Left ventricle myocardium inferior (tissue), 1 donor: ENCODE measurements around the gene KLK3. TPM values are rescaled to one million over a fixed set of nuclear protein-coding genes. Genes with fewer than 3 reads are reported as not detected.

ENCODE experiments used
- DNase-seq: peaks from one replicate; pipeline ENCODE4 v3.0.0-alpha.2; 2020
- H3K27ac ChIP-seq: fragments of 200-600 bp; replicated peaks from 2 replicates; pipeline ENCODE4 v1.8.0; 2021
- H3K27me3 ChIP-seq: fragments of 200-600 bp; 2 replicates; pipeline ENCODE4 v1.8.0; 2021; ENCODE audit warnings: low read depth
- H3K36me3 ChIP-seq: fragments of 200-600 bp; 2 replicates; pipeline ENCODE4 v1.8.0; 2021
- H3K4me1 ChIP-seq: fragments of 200-600 bp; 2 replicates; pipeline ENCODE4 v1.8.0; 2021
- H3K4me3 ChIP-seq: fragments of 200-600 bp; 2 replicates; pipeline ENCODE4 v1.8.0; 2021; ENCODE audit warnings: mild to moderate bottlenecking, moderate library complexity
- H3K9me3 ChIP-seq: fragments of 200-600 bp; replicated peaks from 2 replicates; pipeline ENCODE4 v1.8.0; 2021
- CTCF ChIP-seq: fragments of 200-600 bp; IDR thresholded peaks from 2 replicates; pipeline ENCODE4 v1.8.0; 2021; ENCODE audit warnings: antibody characterized with exemption, mild to moderate bottlenecking, borderline replicate concordance
- intact Hi-C: fragments of 100-400 bp; cut with micrococcal nuclease; formaldehyde crosslinking; loops from one replicate; pipeline ENCODE4 v1.11.0; 2022
- total RNA-seq: library from RNA; stranded (reverse); fragmentation: NEBNext Ultra II Directional; extraction: Animal tissue kit (Norgen Biotek cat#: 25700); gene quantifications from one replicate; pipeline ENCODE4 v1.2.1, GENCODE V29; 2021
- donor health status: DM: no; HTN: yes; CAD: no; lungs with severe emphysema.

The KLK3 gene
- total RNA-seq, 1 donor from 2014 or later, result not detected

GRCh38 chr19:50858886-50859285 is 4.2 kb downstream of the KLK3 start:
- Histone ChIP-seq H3K4me1 (no peaks in the 10 kb centered on the region), H3K36me3 (no peaks in the 10 kb centered on the region), H3K9me3 (no peaks in the 10 kb centered on the region), H3K27ac (no peak overlapping the region), H3K27me3 (peaks cover 95% of the 10 kb centered on the region), H3K4me3 (no peak overlapping the region)
- no peak for DNase-seq
- no peak for TF ChIP-seq CTCF
- intact Hi-C loops, result no loop called here

DNA sequence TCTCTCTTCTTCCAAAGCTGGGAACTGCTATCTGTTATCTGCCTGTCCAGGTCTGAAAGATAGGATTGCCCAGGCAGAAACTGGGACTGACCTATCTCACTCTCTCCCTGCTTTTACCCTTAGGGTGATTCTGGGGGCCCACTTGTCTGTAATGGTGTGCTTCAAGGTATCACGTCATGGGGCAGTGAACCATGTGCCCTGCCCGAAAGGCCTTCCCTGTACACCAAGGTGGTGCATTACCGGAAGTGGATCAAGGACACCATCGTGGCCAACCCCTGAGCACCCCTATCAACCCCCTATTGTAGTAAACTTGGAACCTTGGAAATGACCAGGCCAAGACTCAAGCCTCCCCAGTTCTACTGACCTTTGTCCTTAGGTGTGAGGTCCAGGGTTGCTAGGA is 5.1 kb downstream of the KLK3 start:
- intact Hi-C loops, result no loop called here
- TF ChIP-seq CTCF, result no peak
- no peaks in the 10 kb centered on the region for H3K4me1 ChIP-seq
- H3K27me3 ChIP-seq, result peaks cover 95% of the 10 kb centered on the region
- DNase-seq, result no peak
- H3K27ac ChIP-seq, result no peak overlapping the region
- H3K4me3 ChIP-seq, result no peak overlapping the region
- no peaks in the 10 kb centered on the region for H3K9me3 ChIP-seq
- H3K36me3 ChIP-seq, result no peaks in the 10 kb centered on the region

DNA sequence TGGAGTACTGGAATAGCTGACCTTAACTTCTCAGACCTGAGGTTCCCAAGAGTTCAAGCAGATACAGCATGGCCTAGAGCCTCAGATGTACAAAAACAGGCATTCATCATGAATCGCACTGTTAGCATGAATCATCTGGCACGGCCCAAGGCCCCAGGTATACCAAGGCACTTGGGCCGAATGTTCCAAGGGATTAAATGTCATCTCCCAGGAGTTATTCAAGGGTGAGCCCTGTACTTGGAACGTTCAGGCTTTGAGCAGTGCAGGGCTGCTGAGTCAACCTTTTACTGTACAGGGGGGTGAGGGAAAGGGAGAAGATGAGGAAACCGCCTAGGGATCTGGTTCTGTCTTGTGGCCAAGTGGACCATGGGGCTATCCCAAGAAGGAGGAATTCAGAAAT is 6.3 kb downstream of the KLK3 start:
- DNase-seq, result no peak
- Histone ChIP-seq H3K27me3 (peaks cover 93% of the 10 kb centered on the region), H3K36me3 (no peaks in the 10 kb centered on the region), H3K9me3 (no peaks in the 10 kb centered on the region), H3K27ac (no peak overlapping the region), H3K4me1 (no peaks in the 10 kb centered on the region), H3K4me3 (no peak overlapping the region)
- no peak for TF ChIP-seq CTCF
- intact Hi-C loops, result no loop called here

DNA sequence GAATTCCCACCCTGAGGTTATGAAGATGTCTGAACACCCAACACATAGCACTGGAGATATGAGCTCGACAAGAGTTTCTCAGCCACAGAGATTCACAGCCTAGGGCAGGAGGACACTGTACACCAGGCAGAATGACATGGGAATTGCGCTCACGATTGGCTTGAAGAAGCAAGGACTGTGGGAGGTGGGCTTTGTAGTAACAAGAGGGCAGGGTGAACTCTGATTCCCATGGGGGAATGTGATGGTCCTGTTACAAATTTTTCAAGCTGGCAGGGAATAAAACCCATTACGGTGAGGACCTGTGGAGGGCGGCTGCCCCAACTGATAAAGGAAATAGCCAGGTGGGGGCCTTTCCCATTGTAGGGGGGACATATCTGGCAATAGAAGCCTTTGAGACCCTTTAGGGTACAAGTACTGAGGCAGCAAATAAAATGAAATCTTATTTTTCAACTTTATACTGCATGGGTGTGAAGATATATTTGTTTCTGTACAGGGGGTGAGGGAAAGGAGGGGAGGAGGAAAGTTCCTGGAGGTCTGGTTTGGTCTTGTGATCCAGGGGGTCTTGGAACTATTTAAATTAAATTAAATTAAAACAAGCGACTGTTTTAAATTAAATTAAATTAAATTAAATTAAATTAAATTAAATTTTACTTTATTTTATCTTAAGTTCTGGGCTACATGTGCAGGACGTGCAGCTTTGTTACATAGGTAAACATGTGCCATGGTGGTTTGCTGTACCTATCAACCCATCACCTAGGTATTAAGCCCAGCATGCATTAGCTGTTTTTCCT is 7.0 kb downstream of the KLK3 start:
- intact Hi-C loops, result no loop called here
- peaks cover 93% of the 10 kb centered on the region for H3K27me3 ChIP-seq
- H3K27ac ChIP-seq, result no peak overlapping the region
- no peak for TF ChIP-seq CTCF
- no peak overlapping the region for H3K4me3 ChIP-seq
- no peak for DNase-seq
- H3K9me3 ChIP-seq, result no peaks in the 10 kb centered on the region
- H3K4me1 ChIP-seq, result no peaks in the 10 kb centered on the region
- H3K36me3 ChIP-seq, result no peaks in the 10 kb centered on the region

- no peak for DNase-seq
- intact Hi-C loops, result no loop called here
These were observed 14.8 kb downstream of the KLK3 start for GRCh38 chr19:50869479-50869878.

More at GRCh38 chr19:50869479-50869878, 14.8 kb downstream of the KLK3 start:
- H3K27me3 ChIP-seq, result peaks cover 96% of the 10 kb centered on the region
- no peaks in the 10 kb centered on the region for H3K36me3 ChIP-seq
- H3K4me1 ChIP-seq, result no peaks in the 10 kb centered on the region
- no peak overlapping the region for H3K4me3 ChIP-seq
- TF ChIP-seq CTCF, result no peak
- no peaks in the 10 kb centered on the region for H3K9me3 ChIP-seq
- no peak overlapping the region for H3K27ac ChIP-seq
